ENCODE measurements around the gene NFATC2. TPM values are rescaled to one million over a fixed set of nuclear protein-coding genes. Genes with fewer than 3 reads are reported as not detected.

Gene NFATC2
- polyA plus RNA-seq, 1 of the 3 experiments (the other 2 are of a cell fraction), result 0.36 TPM

GRCh38 chr20:51587145-51587544, 44.6 kb upstream of the NFATC2 start:
- peak overlapping the region in 1 of 2 experiments; percentile 85; a peak in 1 of 4 replicates for H3K27ac ChIP-seq (ENCODE audit: low read depth in 2 of 2, low read length in 1 of 2)
- no peaks in the 10 kb centered on the region for H3K79me2 ChIP-seq (ENCODE audit: insufficient read depth)
- POLR2A ChIA-PET, result no interaction called here
- H3F3A ChIP-seq (replicated peaks; ENCODE audit: insufficient read depth), result peaks cover 16% of the 10 kb centered on the region
- H3K9ac ChIP-seq, result no peak overlapping the region
- H3K4me3 ChIP-seq (ENCODE audit: low read depth in 2 of 2, low read length in 1 of 2), result no peak overlapping the region
- no peak for DNase-seq
- H3K27me3 ChIP-seq (ENCODE audit: insufficient read depth), result no peaks in the 10 kb centered on the region
- no peak for TF ChIP-seq PBX3 (IDR thresholded peaks at IDR 0.05)
- no peak for TF ChIP-seq REST (IDR thresholded peaks at IDR 0.05; ENCODE audit: low read depth, low read length)
- no peak for TF ChIP-seq RCOR1 (IDR thresholded peaks at IDR 0.05; ENCODE audit: low read length)
- TF ChIP-seq FOXM1 (IDR thresholded peaks at IDR 0.05; ENCODE audit: low read depth), result no peak
- no peak for TF ChIP-seq TAF1 (IDR thresholded peaks at IDR 0.05; ENCODE audit: borderline replicate concordance, low read depth, low read length)
- TF ChIP-seq FOXJ3 (CRISPR knock-in tag; IDR thresholded peaks at IDR 0.05), result no peak
- H4K20me1 ChIP-seq (ENCODE audit: insufficient read depth), result no peaks in the 10 kb centered on the region
- H3K9me3 ChIP-seq, result no peaks in the 10 kb centered on the region
- no peak overlapping the region for H3K4me2 ChIP-seq
- no peak overlapping the region for H2AFZ ChIP-seq (ENCODE audit: low read depth)
- H3K36me3 ChIP-seq (replicated peaks in 1 of 2; ENCODE audit: control insufficient read depth in 1 of 2, insufficient read depth in 2 of 2, low read length in 1 of 2), result no peaks in the 10 kb centered on the region
- CTCF ChIA-PET, result interaction anchor here (1.1 to 3.1 kb wide), 6 partner anchors 8 to 599 kb away, joined by 3 to 10 read pairs (median 6); no protein-coding TSS in a partner anchor
- WGBS (ENCODE audit: low lambda C conversion rate), result 92% methylated on average over 4 of the region's 4 CpGs
- H3K9me2 ChIP-seq, result no peaks in the 10 kb centered on the region
- peaks cover 0 to 10% of the 10 kb centered on the region in 2 experiments; a peak in 1 of 4 replicates for H3K4me1 ChIP-seq (ENCODE audit: control insufficient read depth in 1 of 2, insufficient read depth in 2 of 2, low read depth in 1 of 2, low read length in 1 of 2)

- no peak for DNase-seq
- Histone ChIP-seq H3K27ac (ENCODE audit: low read depth in 2 of 2, low read length in 1 of 2) (peak overlapping the region in 1 of 2 experiments; percentile 85; a peak in 2 of 4 replicates), H3K9ac (no peak overlapping the region; the same call in 1 of the 2 replicates), H3K9me2 (no peaks in the 10 kb centered on the region), H2AFZ (ENCODE audit: low read depth) (no peak overlapping the region; the same call in 1 of the 2 replicates), H4K20me1 (ENCODE audit: insufficient read depth) (no peaks in the 10 kb centered on the region), H3K79me2 (ENCODE audit: insufficient read depth) (no peaks in the 10 kb centered on the region), H3K9me3 (no peaks in the 10 kb centered on the region), H3K4me2 (no peak overlapping the region), H3K36me3 (replicated peaks in 1 of 2; ENCODE audit: control insufficient read depth in 1 of 2, insufficient read depth in 2 of 2, low read length in 1 of 2) (no peaks in the 10 kb centered on the region), H3K27me3 (ENCODE audit: insufficient read depth) (no peaks in the 10 kb centered on the region), H3K4me3 (ENCODE audit: low read depth in 2 of 2, low read length in 1 of 2) (no peak overlapping the region), H3K4me1 (ENCODE audit: control insufficient read depth in 1 of 2, insufficient read depth in 2 of 2, low read depth in 1 of 2, low read length in 1 of 2) (peaks cover 0 to 3% of the 10 kb centered on the region in 2 experiments; a peak in 1 of 4 replicates), H3F3A (replicated peaks; ENCODE audit: insufficient read depth) (peaks cover 16% of the 10 kb centered on the region)
- TF ChIP-seq REST (IDR thresholded peaks at IDR 0.05; ENCODE audit: low read depth, low read length) (peak; percentile 78), TEAD4 (IDR thresholded peaks at IDR 0.05; ENCODE audit: borderline replicate concordance, insufficient read depth) (no peak; the same call in 1 of the 2 replicates), FOSL2 (IDR thresholded peaks at IDR 0.05; ENCODE audit: borderline replicate concordance, low read depth) (peak; percentile 69), FOXM1 (IDR thresholded peaks at IDR 0.05; ENCODE audit: low read depth) (no peak), FOXJ3 (CRISPR knock-in tag; IDR thresholded peaks at IDR 0.05) (no peak), JUND (IDR thresholded peaks at IDR 0.05) (peak; percentile 68), NFIC (IDR thresholded peaks at IDR 0.05; ENCODE audit: borderline replicate concordance) (peak; percentile 53), TCF12 (IDR thresholded peaks at IDR 0.05) (peak; percentile 74), ZBTB33 (IDR thresholded peaks at IDR 0.05; ENCODE audit: borderline replicate concordance, low read depth) (no peak), POLR2AphosphoS5 (IDR thresholded peaks at IDR 0.05; ENCODE audit: low read depth, low read length) (no peak; the same call in 1 of the 2 replicates), PBX3 (IDR thresholded peaks at IDR 0.05) (peak; percentile 69)
- ChIA-PET POLR2A (no interaction called here), CTCF (interaction anchor here (1.3 to 3.1 kb wide), 5 partner anchors 9 to 598 kb away, joined by 4 to 10 read pairs (median 6); no protein-coding TSS in a partner anchor)
- 9% methylated on average over 4 of the region's 4 CpGs for WGBS (ENCODE audit: low lambda C conversion rate)
Observed at GRCh38 chr20:51586005-51586440, 43.5 kb upstream of the NFATC2 start.
